ENCODE data around the gene TMEM123.

Gene TMEM123

GRCh38 chr11:102367364-102367763 lies 85.2 kb downstream of the TMEM123 start:
- no peak for DNase-seq (ENCODE audit: low read depth in 2 of 2)

- DNase-seq (ENCODE audit: low read depth in 2 of 2): no peak
Measured at GRCh38 chr11:102364991-102365390, 87.6 kb downstream of the TMEM123 start.

DNA sequence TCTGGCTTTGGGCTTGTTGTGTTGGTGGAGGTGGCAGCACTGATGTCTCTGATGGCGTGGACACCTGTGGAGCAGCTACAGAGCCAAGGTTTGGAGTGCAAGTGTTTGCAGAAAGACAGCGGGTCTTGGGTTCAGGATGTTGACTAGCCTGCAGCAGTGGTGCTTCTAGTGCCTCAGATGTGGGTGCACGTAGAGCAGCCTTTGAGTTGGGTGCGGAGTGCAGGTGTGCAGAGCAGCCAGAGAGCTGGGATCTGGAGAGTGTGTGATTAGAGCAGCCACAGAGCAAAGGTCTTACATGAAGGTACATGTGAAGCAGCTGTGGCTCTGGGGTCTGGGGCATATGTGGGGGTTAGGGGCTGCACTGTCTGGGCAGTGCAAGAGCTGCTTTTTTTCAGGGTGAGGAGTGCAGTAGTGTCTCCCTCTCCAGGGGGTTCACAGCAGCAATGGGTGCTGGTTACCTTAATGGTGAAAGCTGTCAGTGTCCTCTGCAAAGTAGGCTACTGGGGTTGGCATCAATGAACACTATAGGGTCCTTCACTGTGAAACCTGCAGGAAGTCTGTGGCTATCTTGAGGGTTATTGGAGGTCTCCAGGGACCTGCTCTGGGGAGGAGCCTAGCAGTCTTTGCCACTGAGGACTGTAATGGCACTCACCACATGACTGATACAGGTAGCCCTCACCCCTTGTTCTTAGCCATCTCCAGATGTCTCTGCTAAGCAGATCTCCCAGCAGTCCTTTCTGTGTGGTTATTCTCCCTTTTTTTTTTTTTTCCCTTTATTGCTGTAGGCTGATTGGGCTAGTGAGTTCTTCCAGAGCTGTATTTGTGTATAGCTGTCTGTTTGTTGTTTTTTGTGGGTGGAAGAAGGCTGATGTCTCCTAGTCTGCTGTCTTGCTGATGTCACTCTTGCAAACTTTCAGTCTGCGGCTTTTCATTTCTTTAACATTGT lies 91.2 kb downstream of the TMEM123 start:
- DNase-seq (ENCODE audit: low read depth in 2 of 2): no peak

DNA sequence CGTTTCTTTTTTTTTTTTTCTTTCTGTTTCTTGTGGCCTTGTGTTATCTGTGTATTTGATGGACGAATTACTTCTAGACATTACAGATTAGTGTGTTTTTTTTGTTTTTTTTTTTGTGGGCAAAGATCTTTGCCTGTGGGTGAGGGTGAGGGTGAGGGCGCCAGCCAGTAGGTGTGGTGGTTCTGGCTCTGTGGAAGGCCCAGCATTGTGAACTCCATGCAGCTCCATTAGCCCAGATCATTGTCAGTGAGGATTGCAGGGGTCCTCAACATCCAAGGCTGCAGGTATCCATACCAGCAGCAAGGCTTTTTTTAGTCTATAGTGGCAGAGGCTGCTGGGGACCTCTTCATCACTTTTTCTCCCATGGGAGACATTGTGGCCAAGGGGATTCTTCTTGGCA lies 91.9 kb downstream of the TMEM123 start:
- no peak for DNase-seq (ENCODE audit: low read depth in 2 of 2)

GRCh38 chr11:102359372-102359771 lies 93.2 kb downstream of the TMEM123 start:
- DNase-seq (ENCODE audit: low read depth in 2 of 2): no peak

DNA sequence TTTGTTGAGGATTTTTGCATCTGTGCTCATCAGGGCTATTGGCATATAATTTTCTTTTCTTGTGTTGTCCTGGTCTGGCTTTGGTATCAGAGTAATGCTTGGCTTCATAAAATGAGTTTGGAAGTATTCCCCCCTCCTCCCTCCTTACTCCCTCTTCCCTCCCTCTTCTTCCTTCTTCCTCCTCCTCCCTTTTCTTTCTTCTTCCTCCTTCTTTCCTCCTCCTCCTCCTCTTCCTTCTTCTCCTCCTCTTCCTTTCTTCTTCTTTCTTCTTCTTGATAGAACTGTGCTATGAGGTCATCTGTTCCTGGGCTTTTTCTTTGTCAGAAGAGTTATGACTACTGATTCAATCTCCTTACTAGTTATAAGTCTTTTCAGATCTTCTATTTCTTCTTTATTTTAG lies 95.4 kb downstream of the TMEM123 start:
- DNase-seq (ENCODE audit: low read depth in 2 of 2): no peak

GRCh38 chr11:102347462-102348370 lies 104.8 kb downstream of the TMEM123 start:
- DNase-seq (ENCODE audit: low read depth in 2 of 2): no peak

GRCh38 chr11:102346748-102347461 lies 105.7 kb downstream of the TMEM123 start, which contains the start of gene BIRC2:
TSS of gene BIRC2 (plus strand) at chr11:102347214. CDS start at chr11:102349855, 2,641 bp downstream.
- peak; percentile 89 to 91 for DNase-seq (ENCODE audit: low read depth in 2 of 2)

GRCh38 chr11:102346456-102346747 lies 106.2 kb downstream of the TMEM123 start:
- no peak for DNase-seq (ENCODE audit: low read depth in 2 of 2)
